Right lobe of liver (tissue), 4 donors: Measurements from ENCODE around the gene JAKMIP1.

Source experiments
- POLR2A ChIP-seq: fragments of 450-650 bp; IDR thresholded peaks from one replicate; pipeline ENCODE4 v1.6.1; 2017; ENCODE audit warnings: antibody characterized with exemption, mild to moderate bottlenecking
- TF ChIP-seq, protein P1 (sequence below), 4 donors: fragments of 200-600 bp in 3 of 4; fragments of 450-650 bp in 1 of 4; IDR thresholded peaks; one replicate each; pipeline versions ENCODE4 v1.5.1 to v1.8.0; 2016 to 2022; ENCODE audit warnings: antibody characterized with exemption in 4 of 4, mild to moderate bottlenecking in 2 of 4
- donor health status: DM: no; HTN: no; CAD: no.
- donor health status: DM: no; HTN: no; CAD: no.
- donor health status: DM: no; HTN: yes; CAD: no.

GRCh38 chr4:6188687-6189305 lies 11.6 kb downstream of the JAKMIP1 start:
- TF ChIP-seq, protein P1, sequence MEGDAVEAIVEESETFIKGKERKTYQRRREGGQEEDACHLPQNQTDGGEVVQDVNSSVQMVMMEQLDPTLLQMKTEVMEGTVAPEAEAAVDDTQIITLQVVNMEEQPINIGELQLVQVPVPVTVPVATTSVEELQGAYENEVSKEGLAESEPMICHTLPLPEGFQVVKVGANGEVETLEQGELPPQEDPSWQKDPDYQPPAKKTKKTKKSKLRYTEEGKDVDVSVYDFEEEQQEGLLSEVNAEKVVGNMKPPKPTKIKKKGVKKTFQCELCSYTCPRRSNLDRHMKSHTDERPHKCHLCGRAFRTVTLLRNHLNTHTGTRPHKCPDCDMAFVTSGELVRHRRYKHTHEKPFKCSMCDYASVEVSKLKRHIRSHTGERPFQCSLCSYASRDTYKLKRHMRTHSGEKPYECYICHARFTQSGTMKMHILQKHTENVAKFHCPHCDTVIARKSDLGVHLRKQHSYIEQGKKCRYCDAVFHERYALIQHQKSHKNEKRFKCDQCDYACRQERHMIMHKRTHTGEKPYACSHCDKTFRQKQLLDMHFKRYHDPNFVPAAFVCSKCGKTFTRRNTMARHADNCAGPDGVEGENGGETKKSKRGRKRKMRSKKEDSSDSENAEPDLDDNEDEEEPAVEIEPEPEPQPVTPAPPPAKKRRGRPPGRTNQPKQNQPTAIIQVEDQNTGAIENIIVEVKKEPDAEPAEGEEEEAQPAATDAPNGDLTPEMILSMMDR (IDR thresholded peaks at IDR 0.05) = no peak
- TF ChIP-seq POLR2A = no peak
